GM04503 (cell line): ENCODE results near the gene CA14.
"Not testable (repeated sequence)": the region's sequence is repeated elsewhere in the genome, so short reads cannot be mapped to it uniquely, and the experiment has no call there.

ENCODE experiments used
- DNase-seq: peaks from one replicate; pipeline ENCODE4 v3.0.0-alpha.2; 2012; ENCODE audit warnings: low read depth

Gene CA14

DNA sequence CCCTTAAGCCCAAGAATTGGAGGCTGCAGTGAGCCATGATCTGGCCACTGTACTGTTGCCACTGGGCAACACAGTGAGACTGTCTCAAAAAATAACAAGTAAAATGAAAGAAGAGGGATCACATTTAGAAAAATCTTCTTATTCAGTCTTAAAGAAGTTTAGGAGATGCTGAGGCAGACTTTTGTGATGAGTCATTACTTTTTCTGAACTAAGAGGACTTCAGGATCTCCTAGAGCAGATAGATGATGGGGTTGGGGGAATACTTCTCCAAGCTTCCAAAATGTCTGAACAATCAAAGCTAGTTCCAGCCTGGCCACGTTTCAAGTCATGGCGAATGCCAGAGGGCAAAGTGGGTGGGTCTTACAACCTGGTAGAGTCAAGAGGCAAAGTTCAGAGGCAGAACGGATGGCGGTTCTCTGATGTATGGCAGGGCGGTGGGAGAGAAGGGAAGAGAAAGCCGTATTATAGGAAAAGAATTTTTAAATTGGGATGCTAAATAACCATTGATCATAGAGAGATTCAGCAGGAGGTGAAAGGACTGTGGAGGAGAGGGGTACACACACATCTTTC is 22.6 kb downstream of the CA14 start:
- DNase-seq: no peak

DNA sequence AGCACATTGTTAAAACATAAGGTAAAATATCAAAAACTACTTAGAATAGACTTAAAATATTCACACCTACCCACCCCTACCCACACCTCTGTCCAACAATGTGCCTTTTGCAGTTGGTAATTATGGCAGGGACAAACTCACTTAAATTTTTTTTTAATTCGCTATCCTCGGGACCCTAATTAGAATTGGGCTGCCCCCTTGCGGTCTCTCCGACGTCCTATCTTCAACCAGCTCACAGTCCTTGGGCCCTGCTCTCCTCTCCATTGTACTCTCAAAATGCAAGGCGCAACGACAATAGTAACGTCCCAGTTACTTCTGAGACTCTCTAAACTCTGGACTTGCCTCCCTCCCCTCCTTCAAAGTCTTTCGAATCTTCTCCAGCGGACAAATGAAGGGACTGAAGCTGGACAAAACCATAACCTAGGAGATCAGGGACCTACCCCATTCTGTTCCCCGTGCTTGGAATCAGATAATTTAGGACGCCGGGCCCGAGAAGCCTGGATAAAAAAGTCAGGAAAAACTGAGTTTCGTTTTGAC is 23.7 kb downstream of the CA14 start:
- peak; percentile 28 for DNase-seq

DNA sequence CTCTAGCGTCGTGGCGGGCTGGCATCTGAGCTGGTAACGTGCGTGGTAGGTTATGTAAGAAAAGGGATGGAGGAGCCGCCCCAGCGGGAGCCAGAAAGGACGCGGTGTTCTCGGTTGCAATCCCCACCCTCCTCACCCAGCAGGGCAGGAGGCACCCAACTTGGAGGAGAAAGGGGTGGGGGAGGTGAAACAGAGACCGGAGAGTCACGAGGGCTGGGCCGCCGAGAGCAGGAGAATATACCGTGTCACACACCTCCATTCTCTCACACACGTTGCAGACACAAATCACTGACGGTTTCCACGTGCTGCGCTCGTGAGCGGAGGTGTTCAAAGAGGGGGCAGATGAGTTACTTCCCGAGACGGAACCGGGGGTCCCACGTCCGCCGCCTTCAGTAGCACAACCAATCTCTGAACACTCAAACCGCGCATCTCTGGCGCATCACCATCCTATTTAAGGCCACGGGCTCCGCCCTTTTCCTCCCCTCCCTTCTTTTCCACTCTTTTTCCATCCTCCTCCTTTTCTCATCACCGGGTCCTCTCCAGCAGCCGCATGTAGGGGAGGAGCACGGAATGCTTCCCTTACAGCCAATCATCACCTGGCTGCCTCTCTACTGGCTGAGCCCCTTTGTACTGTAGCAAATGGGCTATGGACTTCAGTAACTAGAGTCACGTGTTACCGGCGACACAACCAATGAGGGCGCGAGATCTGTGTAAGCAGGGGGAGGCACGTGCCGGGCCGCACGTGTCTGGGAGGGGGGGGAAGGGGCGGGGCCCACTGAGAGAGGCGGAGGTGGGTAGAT is 24.4 kb downstream of the CA14 start, which contains the start of gene CIART:
CIART (plus strand) TSS at position 797 of the 800 bp plus-strand sequence. CDS start 714 bp downstream, outside the sequence.
- peak; percentile 97 for DNase-seq

- DNase-seq: no peak
Measured at GRCh38 chr1:150282558-150282958, 25.0 kb downstream of the CA14 start.

DNA sequence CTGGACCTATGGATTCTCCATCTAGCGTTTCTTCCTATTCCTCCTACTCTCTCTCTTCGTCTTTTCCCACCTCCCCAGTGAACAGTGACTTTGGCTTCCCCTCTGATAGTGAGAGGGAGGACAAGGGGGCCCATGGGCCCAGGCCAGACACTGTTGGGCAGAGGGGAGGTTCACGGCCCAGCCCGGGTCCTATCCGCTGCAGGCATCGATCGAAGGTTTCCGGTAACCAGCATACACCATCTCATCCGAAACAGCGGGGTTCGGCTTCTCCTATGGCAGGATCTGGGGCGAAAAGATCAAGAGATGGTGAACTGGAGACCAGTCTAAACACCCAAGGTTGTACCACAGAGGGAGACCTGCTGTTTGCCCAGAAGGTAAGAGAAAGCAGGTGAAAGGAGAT is 25.7 kb downstream of the CA14 start:
- DNase-seq: no peak

DNA sequence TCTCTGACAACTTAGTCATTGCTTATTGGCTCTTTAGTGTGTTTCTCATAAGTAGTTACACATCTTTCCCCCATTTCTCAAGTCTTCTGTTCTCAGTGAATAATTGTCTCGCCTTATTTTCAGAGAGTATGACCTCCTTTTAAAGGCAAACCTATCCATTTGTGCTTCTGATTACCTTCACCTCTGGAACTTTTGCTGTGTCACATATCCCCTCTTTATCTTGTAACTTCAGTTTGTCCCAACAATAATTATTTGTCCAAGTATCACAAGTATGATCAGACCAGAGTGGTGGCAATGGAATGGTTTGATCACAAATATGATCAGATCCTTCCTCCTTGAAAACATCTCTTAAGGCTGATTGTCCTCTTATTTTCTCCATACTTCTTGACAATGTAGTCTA is 30.8 kb downstream of the CA14 start:
- no peak for DNase-seq

DNA sequence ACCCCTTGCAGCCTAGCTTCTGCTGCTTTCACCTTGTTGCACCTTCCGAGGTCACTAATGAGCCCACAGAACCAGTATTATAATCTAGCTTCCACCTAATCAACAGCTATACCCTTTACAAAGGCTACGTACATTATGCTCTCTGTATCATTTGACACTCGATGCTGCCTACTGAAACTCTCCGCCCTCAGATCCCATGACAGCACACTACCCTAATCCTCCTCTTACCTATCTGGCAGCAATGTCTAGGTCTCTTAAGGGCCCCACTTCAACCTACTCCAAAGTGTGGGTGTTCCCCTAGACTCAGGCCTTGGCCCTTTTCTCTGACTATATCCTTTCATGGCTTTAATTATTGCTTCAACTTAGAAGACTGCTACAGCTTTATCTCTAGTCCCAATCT is 31.2 kb downstream of the CA14 start:
- DNase-seq: no peak

- DNase-seq: peak; percentile 70
Measured at GRCh38 chr1:150293433-150294253, 36.1 kb downstream of the CA14 start, which contains the start of gene MRPS21. MRPS21 (plus strand) TSS chr1:150293861; CDS start chr1:150294367, 506 bp downstream.

DNA sequence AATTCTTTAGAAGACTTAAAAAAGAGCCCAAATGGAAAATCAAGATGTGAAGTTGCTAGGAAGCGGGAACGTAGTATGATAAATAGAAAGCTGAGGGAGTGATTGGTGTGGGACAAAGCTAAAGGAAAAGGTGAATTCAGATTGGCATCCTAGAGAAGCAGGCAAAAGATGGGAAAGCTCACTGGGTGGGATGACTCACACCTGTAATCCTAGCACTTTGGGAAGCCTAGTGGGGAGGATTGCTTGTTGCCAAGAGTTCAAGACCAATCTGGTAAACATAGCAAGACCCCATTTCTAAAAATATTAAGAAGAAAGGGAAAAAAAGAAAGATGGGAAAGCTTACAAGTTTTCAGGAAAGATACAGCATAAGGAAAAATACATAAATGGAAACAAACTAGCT is 37.9 kb downstream of the CA14 start:
- no peak for DNase-seq

DNA sequence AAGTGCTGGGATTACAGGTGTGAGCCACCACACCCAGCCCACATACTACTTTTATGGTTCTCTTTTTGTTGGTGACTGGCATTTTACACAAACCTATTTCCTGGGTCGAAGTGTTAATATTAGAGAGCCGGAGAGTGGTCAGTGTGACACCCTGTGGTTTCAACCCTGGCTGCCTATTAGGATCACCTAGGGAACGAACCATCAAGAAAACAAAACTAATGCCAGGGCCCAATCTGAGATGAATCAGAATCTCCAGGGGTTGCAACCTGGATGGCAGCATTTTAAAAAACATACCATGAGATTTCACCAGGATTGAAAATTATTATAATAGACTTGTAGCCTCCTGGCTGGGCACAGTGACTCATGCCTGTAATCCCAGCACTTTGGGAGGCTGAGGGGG is 42.1 kb downstream of the CA14 start:
- no peak for DNase-seq

DNA sequence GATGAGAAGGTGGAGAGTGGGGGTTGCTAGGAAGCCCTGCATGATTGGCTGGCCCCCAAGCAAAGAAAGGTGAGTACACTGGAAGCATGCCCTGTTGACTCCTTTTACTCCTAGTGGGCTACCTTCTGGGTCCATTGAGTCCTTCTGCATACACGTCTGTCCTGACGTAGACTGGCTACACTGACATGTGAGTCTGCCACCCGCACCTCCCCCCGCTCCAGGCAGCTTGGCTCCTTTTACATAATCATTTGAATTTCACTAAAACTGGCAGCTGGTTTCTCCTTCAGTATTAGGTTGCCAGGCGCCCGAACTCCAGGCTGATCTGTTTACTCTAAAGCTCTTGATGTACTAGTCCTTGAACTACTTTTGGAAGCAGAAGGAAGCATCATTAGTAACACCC is 44.8 kb downstream of the CA14 start:
- no peak for DNase-seq

- DNase-seq: no peak
Measured at GRCh38 chr1:150302902-150303301, 45.3 kb downstream of the CA14 start.

DNA sequence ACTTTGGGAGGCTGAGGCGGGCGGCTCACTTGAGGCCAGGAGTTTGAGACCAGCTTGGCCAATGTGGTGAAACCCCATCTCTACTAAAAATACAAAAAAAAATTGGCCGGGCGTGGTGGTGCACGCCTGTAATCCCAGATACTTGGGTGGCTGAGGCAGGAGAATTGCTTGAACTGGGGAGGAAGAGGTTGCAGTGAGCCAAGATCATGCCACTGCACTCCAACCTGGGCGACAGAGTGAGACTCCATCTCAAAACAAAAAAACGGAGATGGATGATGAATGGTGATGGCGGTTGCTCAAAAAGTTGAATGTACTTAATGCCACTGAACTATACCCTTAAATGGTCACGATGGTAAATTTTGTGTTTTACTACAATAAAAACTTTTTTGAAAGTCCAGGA is 51.0 kb downstream of the CA14 start:
- DNase-seq: not testable (repeated sequence)

DNA sequence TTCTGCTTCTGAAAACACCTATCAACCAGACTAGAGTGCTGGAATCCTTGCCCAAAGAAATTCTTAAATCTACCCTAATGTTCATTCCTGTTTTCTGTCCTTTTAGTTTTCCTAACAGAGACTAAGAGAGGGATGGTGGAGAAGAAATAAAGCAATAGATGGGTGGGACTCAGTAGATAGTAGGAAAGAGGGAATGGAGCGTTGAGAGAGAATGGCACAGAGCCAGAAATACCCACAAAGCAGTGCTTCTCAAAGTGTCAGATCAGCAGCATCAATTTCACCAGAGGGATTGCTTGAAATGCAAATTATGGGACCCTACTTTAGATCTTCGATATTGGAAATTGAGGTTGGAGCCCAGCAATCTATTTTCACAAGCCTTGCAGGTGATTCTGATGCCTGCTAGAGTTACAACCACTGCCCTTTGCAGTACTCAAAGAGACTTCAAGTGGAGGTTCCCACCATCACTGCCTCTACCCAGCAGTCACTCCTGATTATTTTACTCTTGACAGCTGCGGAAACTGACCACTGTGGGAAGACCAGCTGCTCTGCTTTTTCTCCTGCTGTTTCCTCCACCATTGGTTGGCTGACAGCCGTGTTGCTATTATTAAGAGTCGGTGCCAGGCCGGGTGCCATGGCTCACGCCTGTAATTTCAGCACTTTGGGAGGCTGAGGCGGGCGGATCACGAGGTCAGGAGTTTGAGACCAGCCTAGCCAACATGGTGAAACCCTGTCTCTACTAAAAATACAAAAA is 52.4 kb downstream of the CA14 start:
- no peak for DNase-seq

GRCh38 chr1:150311762-150312161 is 54.2 kb downstream of the CA14 start:
- no peak for DNase-seq
